ENCODE data around the gene RERE. TPM values are rescaled to one million over a fixed set of nuclear protein-coding genes. Genes with fewer than 3 reads are reported as not detected.

Gene RERE
- total and polyA plus RNA-seq, 2 experiments from 2014 or later: 148 to 170 TPM

- TF ChIP-seq CTCF (conservative IDR thresholded peaks at IDR 0.05; ENCODE audit: low read depth in 2 of 2) (no peak), CREB1 (CRISPR knock-in tag; IDR thresholded peaks at IDR 0.05; ENCODE audit: low read depth) (no peak), EZH2phosphoT487 (IDR thresholded peaks at IDR 0.05; ENCODE audit: unreplicated experiment) (no peak), ZNF114 (CRISPR knock-in tag; IDR thresholded peaks at IDR 0.05) (no peak), EZH2 (IDR thresholded peaks at IDR 0.05; ENCODE audit: low read depth, unreplicated experiment) (no peak), NANOG (IDR thresholded peaks at IDR 0.05; ENCODE audit: borderline replicate concordance) (no peak), JUNB (IDR thresholded peaks at IDR 0.05; ENCODE audit: unreplicated experiment) (no peak), ZNF331 (CRISPR knock-in tag; IDR thresholded peaks at IDR 0.05; ENCODE audit: low read depth) (no peak), STAT1 (IDR thresholded peaks at IDR 0.05; ENCODE audit: unreplicated experiment) (no peak)
- TF ChIP-seq, protein P1, sequence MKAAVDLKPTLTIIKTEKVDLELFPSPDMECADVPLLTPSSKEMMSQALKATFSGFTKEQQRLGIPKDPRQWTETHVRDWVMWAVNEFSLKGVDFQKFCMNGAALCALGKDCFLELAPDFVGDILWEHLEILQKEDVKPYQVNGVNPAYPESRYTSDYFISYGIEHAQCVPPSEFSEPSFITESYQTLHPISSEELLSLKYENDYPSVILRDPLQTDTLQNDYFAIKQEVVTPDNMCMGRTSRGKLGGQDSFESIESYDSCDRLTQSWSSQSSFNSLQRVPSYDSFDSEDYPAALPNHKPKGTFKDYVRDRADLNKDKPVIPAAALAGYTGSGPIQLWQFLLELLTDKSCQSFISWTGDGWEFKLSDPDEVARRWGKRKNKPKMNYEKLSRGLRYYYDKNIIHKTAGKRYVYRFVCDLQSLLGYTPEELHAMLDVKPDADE (IDR thresholded peaks at IDR 0.05): no peak
- TF ChIP-seq, protein P2, sequence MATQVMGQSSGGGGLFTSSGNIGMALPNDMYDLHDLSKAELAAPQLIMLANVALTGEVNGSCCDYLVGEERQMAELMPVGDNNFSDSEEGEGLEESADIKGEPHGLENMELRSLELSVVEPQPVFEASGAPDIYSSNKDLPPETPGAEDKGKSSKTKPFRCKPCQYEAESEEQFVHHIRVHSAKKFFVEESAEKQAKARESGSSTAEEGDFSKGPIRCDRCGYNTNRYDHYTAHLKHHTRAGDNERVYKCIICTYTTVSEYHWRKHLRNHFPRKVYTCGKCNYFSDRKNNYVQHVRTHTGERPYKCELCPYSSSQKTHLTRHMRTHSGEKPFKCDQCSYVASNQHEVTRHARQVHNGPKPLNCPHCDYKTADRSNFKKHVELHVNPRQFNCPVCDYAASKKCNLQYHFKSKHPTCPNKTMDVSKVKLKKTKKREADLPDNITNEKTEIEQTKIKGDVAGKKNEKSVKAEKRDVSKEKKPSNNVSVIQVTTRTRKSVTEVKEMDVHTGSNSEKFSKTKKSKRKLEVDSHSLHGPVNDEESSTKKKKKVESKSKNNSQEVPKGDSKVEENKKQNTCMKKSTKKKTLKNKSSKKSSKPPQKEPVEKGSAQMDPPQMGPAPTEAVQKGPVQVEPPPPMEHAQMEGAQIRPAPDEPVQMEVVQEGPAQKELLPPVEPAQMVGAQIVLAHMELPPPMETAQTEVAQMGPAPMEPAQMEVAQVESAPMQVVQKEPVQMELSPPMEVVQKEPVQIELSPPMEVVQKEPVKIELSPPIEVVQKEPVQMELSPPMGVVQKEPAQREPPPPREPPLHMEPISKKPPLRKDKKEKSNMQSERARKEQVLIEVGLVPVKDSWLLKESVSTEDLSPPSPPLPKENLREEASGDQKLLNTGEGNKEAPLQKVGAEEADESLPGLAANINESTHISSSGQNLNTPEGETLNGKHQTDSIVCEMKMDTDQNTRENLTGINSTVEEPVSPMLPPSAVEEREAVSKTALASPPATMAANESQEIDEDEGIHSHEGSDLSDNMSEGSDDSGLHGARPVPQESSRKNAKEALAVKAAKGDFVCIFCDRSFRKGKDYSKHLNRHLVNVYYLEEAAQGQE (IDR thresholded peaks at IDR 0.05; ENCODE audit: unreplicated experiment): no peak
Observed at GRCh38 chr1:8639148-8639547, 178.3 kb downstream of the RERE start (continued).

DNA sequence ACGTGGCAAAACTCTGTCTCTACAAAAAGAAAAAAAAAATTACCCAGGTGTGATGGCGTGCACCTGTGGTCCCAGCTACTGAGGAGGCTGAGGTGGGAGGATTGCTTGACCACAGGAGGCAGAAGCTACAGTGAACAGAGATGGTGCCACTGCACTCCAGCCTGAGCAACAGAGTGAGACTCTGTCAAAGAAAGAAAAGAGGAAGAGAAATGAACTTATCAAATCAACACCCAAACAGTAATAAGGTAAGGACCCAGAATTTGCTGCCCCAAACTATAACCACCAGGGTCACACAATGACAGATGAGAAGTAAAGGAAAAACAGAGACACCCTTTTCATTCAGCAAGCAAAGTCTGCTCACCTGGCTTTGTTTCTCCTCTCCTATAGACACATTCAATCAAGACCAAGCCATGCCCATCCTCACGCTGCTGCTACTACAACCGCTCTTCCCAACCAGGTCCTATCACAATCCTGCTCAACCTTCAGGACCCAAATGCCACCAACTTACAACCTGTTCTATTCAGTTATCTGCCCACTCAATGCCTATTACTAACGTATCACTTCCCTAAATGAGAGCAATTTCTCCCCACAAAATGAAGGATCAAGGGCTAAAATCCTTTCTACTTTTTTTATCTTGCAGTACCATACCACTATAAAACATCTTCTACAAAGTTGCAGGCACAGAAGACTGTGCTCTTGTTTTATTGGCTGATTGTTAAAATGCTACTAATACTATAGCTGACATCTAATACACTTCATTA, 183.5 kb downstream of the RERE start:
- Mint-ChIP-seq H3K27ac (no peak overlapping the region), H3K4me1 (peaks cover 37% of the 10 kb centered on the region), H3K36me3 (ENCODE audit: low read depth) (no peaks in the 10 kb centered on the region), H3K9me3 (no peaks in the 10 kb centered on the region), H3K4me3 (no peak overlapping the region), H3K27me3 (ENCODE audit: insufficient read depth, low read depth, poor library complexity) (peaks cover 5% of the 10 kb centered on the region)
- Histone ChIP-seq H3K27ac (ENCODE audit: low read depth) (no peak overlapping the region), H3K4me2 (no peak overlapping the region), H3K9me2 (ENCODE audit: insufficient read depth) (no peaks in the 10 kb centered on the region), H3K36me3 (ENCODE audit: insufficient read depth) (no peaks in the 10 kb centered on the region), H3K79me2 (replicated peaks; ENCODE audit: insufficient read depth) (peaks cover 100% of the 10 kb centered on the region), H3K4me1 (ENCODE audit: insufficient read depth) (peaks cover 47% of the 10 kb centered on the region), H3K27me3 (ENCODE audit: insufficient read depth) (no peaks in the 10 kb centered on the region), H2AFZ (no peak overlapping the region), H3K4me3 (no peak overlapping the region), H4K20me1 (replicated peaks; ENCODE audit: insufficient read depth) (peaks cover 71% of the 10 kb centered on the region), H3F3A (replicated peaks; ENCODE audit: low read depth) (no peaks in the 10 kb centered on the region)
- no peak for DNase-seq (ENCODE audit: low spot score)
- no peak for TF ChIP-seq JUNB (IDR thresholded peaks at IDR 0.05; ENCODE audit: unreplicated experiment)
- TF ChIP-seq STAT1 (IDR thresholded peaks at IDR 0.05; ENCODE audit: unreplicated experiment): no peak
- TF ChIP-seq, protein P3, sequence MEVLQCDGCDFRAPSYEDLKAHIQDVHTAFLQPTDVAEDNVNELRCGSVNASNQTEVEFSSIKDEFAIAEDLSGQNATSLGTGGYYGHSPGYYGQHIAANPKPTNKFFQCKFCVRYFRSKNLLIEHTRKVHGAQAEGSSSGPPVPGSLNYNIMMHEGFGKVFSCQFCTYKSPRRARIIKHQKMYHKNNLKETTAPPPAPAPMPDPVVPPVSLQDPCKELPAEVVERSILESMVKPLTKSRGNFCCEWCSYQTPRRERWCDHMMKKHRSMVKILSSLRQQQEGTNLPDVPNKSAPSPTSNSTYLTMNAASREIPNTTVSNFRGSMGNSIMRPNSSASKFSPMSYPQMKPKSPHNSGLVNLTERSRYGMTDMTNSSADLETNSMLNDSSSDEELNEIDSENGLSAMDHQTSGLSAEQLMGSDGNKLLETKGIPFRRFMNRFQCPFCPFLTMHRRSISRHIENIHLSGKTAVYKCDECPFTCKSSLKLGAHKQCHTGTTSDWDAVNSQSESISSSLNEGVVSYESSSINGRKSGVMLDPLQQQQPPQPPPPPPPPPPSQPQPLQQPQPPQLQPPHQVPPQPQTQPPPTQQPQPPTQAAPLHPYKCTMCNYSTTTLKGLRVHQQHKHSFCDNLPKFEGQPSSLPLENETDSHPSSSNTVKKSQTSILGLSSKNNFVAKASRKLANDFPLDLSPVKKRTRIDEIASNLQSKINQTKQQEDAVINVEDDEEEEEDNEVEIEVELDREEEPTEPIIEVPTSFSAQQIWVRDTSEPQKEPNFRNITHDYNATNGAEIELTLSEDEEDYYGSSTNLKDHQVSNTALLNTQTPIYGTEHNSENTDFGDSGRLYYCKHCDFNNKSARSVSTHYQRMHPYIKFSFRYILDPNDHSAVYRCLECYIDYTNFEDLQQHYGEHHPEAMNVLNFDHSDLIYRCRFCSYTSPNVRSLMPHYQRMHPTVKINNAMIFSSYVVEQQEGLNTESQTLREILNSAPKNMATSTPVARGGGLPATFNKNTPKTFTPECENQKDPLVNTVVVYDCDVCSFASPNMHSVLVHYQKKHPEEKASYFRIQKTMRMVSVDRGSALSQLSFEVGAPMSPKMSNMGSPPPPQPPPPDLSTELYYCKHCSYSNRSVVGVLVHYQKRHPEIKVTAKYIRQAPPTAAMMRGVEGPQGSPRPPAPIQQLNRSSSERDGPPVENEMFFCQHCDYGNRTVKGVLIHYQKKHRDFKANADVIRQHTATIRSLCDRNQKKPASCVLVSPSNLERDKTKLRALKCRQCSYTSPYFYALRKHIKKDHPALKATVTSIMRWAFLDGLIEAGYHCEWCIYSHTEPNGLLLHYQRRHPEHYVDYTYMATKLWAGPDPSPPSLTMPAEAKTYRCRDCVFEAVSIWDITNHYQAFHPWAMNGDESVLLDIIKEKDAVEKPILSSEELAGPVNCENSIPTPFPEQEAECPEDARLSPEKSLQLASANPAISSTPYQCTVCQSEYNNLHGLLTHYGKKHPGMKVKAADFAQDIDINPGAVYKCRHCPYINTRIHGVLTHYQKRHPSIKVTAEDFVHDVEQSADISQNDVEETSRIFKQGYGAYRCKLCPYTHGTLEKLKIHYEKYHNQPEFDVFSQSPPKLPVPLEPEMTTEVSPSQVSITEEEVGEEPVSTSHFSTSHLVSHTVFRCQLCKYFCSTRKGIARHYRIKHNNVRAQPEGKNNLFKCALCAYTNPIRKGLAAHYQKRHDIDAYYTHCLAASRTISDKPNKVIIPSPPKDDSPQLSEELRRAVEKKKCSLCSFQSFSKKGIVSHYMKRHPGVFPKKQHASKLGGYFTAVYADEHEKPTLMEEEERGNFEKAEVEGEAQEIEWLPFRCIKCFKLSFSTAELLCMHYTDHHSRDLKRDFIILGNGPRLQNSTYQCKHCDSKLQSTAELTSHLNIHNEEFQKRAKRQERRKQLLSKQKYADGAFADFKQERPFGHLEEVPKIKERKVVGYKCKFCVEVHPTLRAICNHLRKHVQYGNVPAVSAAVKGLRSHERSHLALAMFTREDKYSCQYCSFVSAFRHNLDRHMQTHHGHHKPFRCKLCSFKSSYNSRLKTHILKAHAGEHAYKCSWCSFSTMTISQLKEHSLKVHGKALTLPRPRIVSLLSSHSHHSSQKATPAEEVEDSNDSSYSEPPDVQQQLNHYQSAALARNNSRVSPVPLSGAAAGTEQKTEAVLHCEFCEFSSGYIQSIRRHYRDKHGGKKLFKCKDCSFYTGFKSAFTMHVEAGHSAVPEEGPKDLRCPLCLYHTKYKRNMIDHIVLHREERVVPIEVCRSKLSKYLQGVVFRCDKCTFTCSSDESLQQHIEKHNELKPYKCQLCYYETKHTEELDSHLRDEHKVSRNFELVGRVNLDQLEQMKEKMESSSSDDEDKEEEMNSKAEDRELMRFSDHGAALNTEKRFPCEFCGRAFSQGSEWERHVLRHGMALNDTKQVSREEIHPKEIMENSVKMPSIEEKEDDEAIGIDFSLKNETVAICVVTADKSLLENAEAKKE (CRISPR knock-in tag; IDR thresholded peaks at IDR 0.05): no peak
- TF ChIP-seq CREB1 (CRISPR knock-in tag; IDR thresholded peaks at IDR 0.05; ENCODE audit: low read depth): no peak
- TF ChIP-seq ZNF114 (CRISPR knock-in tag; IDR thresholded peaks at IDR 0.05): no peak
- ATAC-seq: no peak
